Thymus (tissue), 14 donors: ENCODE results near the gene SIL1. TPM values are rescaled to one million over a fixed set of nuclear protein-coding genes. Genes with fewer than 3 reads are reported as not detected.

Experiments used
- DNase-seq, 9 donors: peaks; one replicate each; pipeline ENCODE4 v3.0.0-alpha.2; 2013; ENCODE audit warnings: low spot score in 9 of 9, low read depth in 6 of 9, missing footprints in 1 of 9
- H3K27ac ChIP-seq, 2 donors: one replicate each; pipeline ENCODE4 v1.5.1; 2013; ENCODE audit warnings: control low read depth in 1 of 2, low read depth in 1 of 2, low read length in 1 of 2, mild to moderate bottlenecking in 1 of 2, moderate library complexity in 1 of 2
- H3K27me3 ChIP-seq, 2 donors: one replicate each; pipeline ENCODE4 v1.5.1; 2013; ENCODE audit warnings: low read length in 1 of 2; ENCODE audit not compliant: control insufficient read depth in 2 of 2, insufficient read depth in 1 of 2
- H3K36me3 ChIP-seq, 2 donors: one replicate each; pipeline ENCODE4 v1.5.1; 2013; ENCODE audit warnings: low read length in 1 of 2, mild to moderate bottlenecking in 1 of 2, moderate library complexity in 1 of 2; ENCODE audit not compliant: control insufficient read depth in 2 of 2, insufficient read depth in 2 of 2
- H3K4me1 ChIP-seq, 2 donors: one replicate each; pipeline ENCODE4 v1.5.1; 2013; ENCODE audit warnings: low read length in 2 of 2; ENCODE audit not compliant: control insufficient read depth in 2 of 2, insufficient read depth in 2 of 2
- H3K4me3 ChIP-seq, 2 donors: one replicate each; pipeline ENCODE4 v1.5.1; 2013; ENCODE audit warnings: low read length in 2 of 2, control low read depth in 1 of 2, mild to moderate bottlenecking in 1 of 2
- H3K9me3 ChIP-seq, 2 donors: one replicate each; pipeline ENCODE4 v1.5.1; 2013; ENCODE audit warnings: low read length in 1 of 2, mild to moderate bottlenecking in 1 of 2; ENCODE audit not compliant: control insufficient read depth in 2 of 2, insufficient read depth in 1 of 2
- WGBS: extraction: QIAGEN DNeasy Blood & Tissue Kit; methylation state at CpG from one replicate; pipeline ENCODE4 v1.1.7; 2013; 5-methylcytosine and 5-hydroxymethylcytosine counted together
- long read RNA-seq, 10 donors: transcript quantifications; one replicate each; lab custom pipeline, GENCODE V29; 2026
- polyA plus RNA-seq: library from polyadenylated mRNA; stranded (reverse); fragments of 200-250 nt; gene quantifications from one replicate; pipeline ENCODE4 v1.2.3, GENCODE V29; 2013
- total RNA-seq: library from RNA; stranded (reverse); fragments of 120-200 nt; gene quantifications from one replicate; pipeline ENCODE4 v1.2.4, GENCODE V29; 2013
- donor health status: healthy.

The SIL1 gene
- total RNA-seq = 17.0 TPM
- polyA plus RNA-seq = 30.2 TPM
- long read RNA-seq, donor 1, partial matches to known transcripts = 31 of 36 reads
- long read RNA-seq, donor 1, other reads (novel, unspliced or antisense) = 5 of 36 reads
- long read RNA-seq, donor 2 = 0 reads
- long read RNA-seq, donor 3, transcript SIL1-202 (10 exons, 1,923 nt) = major isoform, 7 of 1,782 reads
- long read RNA-seq, donor 3, partial matches to known transcripts = 1,711 of 1,782 reads
- long read RNA-seq, donor 3, other reads (novel, unspliced or antisense) = 63 of 1,782 reads
- long read RNA-seq, donor 4, partial matches to known transcripts = 0 of 1 reads
- long read RNA-seq, donor 4, other reads (novel, unspliced or antisense) = 0 of 1 reads
- long read RNA-seq, donor 5, transcript SIL1-202 (10 exons, 1,923 nt) = major isoform, 12 of 1,394 reads
- long read RNA-seq, donor 5, partial matches to known transcripts = 1,322 of 1,394 reads
- long read RNA-seq, donor 5, other reads (novel, unspliced or antisense) = 59 of 1,394 reads
- long read RNA-seq, donor 6, partial matches to known transcripts = 442 of 499 reads
- long read RNA-seq, donor 6, other reads (novel, unspliced or antisense) = 53 of 499 reads
- long read RNA-seq, donor 7, transcript SIL1-202 (10 exons, 1,923 nt) = major isoform, 5 of 1,040 reads
- long read RNA-seq, donor 7, partial matches to known transcripts = 530 of 1,040 reads
- long read RNA-seq, donor 7, other reads (novel, unspliced or antisense) = 505 of 1,040 reads
- long read RNA-seq, donor 8, partial matches to known transcripts = 104 of 106 reads
- long read RNA-seq, donor 8, other reads (novel, unspliced or antisense) = 0 of 106 reads
- long read RNA-seq, donor 9, transcript SIL1-202 (10 exons, 1,923 nt) = major isoform, 5 of 5 reads
- long read RNA-seq, donor 9, partial matches to known transcripts = 0 of 5 reads
- long read RNA-seq, donor 9, other reads (novel, unspliced or antisense) = 0 of 5 reads
- long read RNA-seq, donor 10, partial matches to known transcripts = 0 of 1 reads
- long read RNA-seq, donor 10, other reads (novel, unspliced or antisense) = 0 of 1 reads

- no peaks in the 10 kb centered on the region for H3K36me3 ChIP-seq
- H3K9me3 ChIP-seq = no peaks in the 10 kb centered on the region
- no peaks in the 10 kb centered on the region for H3K27me3 ChIP-seq
- peak; percentile 68 to 97 (median 93) for DNase-seq
- peaks cover 0 to 9% of the 10 kb centered on the region in 2 donors for H3K4me1 ChIP-seq
- peak within 1 kb of the TSS; percentile 61 to 92 for H3K4me3 ChIP-seq
- 4% methylated on average over 61 of the region's 61 CpGs for WGBS
- peak within 1 kb of the TSS; percentile 69 to 83 for H3K27ac ChIP-seq
Observed at GRCh38 chr5:139197710-139198669, at the start of gene SIL1. Gene SIL1 (minus strand): TSS chr5:139198368. CDS start chr5:139127843, 70,525 bp downstream.

- H3K9me3 ChIP-seq = no peaks in the 10 kb centered on the region
- no peaks in the 10 kb centered on the region for H3K27me3 ChIP-seq
- WGBS = 18% methylated on average over 4 of the region's 4 CpGs
- DNase-seq = peak in 1 of 9 donors; percentile 34
- no peaks in the 10 kb centered on the region for H3K36me3 ChIP-seq
- H3K4me1 ChIP-seq = peaks cover 0 to 22% of the 10 kb centered on the region in 2 donors
- no peak overlapping the region for H3K27ac ChIP-seq
- H3K4me3 ChIP-seq = no peak overlapping the region
Observed at GRCh38 chr5:139246394-139246793, 48.2 kb upstream of the SIL1 start.

GRCh38 chr5:139245637-139246339, 47.6 kb upstream of the SIL1 start:
- H3K27ac ChIP-seq = no peak overlapping the region
- no peaks in the 10 kb centered on the region for H3K36me3 ChIP-seq
- H3K27me3 ChIP-seq = no peaks in the 10 kb centered on the region
- no peaks in the 10 kb centered on the region for H3K9me3 ChIP-seq
- DNase-seq = no peak
- H3K4me3 ChIP-seq = no peak overlapping the region
- H3K4me1 ChIP-seq = peaks cover 0 to 20% of the 10 kb centered on the region in 2 donors

DNA sequence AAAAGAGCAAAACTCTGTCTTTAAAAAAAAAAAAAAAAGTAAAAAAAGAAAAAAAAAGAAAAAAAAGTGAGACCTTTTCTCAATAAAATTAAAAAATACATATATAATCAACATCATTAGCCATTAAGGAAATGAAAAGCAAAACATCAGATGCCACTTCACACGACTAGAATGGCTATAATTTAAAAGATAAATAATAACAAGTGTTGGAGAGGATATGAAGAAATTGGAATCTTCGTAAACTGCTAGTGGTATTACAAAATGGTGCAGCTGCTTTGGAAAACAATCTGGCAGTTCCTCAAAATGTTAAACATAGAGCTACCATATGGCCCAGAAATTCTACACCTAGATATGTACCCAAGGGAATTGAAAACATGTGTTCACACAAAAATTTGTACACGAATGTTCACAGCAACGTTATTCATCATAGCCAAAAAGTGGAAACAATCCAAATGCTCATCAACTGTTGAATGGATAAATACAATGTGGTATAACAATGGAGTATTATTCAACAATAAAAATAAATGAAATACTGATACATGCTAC, 45.3 kb upstream of the SIL1 start:
- no peaks in the 10 kb centered on the region for H3K27me3 ChIP-seq
- H3K36me3 ChIP-seq = no peaks in the 10 kb centered on the region
- H3K27ac ChIP-seq = no peak overlapping the region
- peaks cover 0 to 20% of the 10 kb centered on the region in 2 donors for H3K4me1 ChIP-seq
- DNase-seq = no peak
- no peaks in the 10 kb centered on the region for H3K9me3 ChIP-seq
- 94% methylated on average over 4 of the region's 4 CpGs for WGBS
- no peak overlapping the region for H3K4me3 ChIP-seq

DNA sequence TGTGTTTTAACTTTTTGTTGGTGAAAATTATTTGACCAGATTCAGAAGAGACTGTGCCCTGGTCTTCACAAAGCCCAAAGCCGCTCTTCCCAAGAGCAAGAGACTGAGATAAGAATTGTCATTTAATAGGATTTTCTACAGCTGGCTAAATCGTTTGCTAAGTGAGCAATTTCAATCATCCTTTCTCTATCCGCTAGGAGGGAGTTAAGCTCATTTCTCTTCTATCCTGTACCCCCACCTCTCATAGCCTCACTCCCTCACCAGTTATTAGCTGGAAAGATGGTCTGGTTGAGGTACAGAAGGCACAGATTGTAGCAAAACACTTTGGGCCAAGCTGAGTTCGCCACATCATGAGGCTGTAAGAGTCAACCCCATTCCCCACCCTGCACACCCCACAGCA, 43.0 kb upstream of the SIL1 start:
- H3K4me3 ChIP-seq = no peak overlapping the region
- H3K9me3 ChIP-seq = no peaks in the 10 kb centered on the region
- no peaks in the 10 kb centered on the region for H3K27me3 ChIP-seq
- H3K27ac ChIP-seq = no peak overlapping the region
- WGBS = over 99% methylated on average over 4 of the region's 4 CpGs
- peaks cover 0 to 4% of the 10 kb centered on the region in 2 donors for H3K4me1 ChIP-seq
- no peaks in the 10 kb centered on the region for H3K36me3 ChIP-seq
- no peak for DNase-seq

DNA sequence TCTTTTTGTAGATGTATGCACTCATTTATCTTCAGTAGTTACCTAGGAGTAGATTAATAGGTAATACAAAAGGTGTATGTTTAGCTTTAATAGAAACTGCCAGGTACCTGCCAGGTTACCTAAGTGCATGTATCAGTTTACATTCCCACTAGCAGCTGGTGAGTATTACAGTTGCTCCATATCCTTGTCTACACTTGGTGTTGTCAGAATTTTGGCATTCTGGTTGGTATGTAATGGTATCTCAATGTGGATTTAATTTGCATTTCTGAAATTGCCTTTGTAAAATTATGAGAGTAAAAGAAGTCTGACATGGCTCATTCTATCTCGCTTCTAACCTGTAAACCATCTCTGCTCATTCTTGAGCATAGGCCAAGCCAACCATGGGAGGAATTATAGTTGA, 38.3 kb upstream of the SIL1 start:
- DNase-seq = no peak
- Histone ChIP-seq H3K36me3 (no peaks in the 10 kb centered on the region), H3K4me1 (no peaks in the 10 kb centered on the region), H3K9me3 (no peaks in the 10 kb centered on the region), H3K27ac (no peak overlapping the region), H3K4me3 (no peak overlapping the region), H3K27me3 (no peaks in the 10 kb centered on the region)
- 97% methylated on average over 1 of the region's 1 CpG for WGBS

- H3K27ac ChIP-seq = no peak overlapping the region
- DNase-seq = no peak
- no peak overlapping the region for H3K4me3 ChIP-seq
- no peaks in the 10 kb centered on the region for H3K27me3 ChIP-seq
- no peaks in the 10 kb centered on the region for H3K9me3 ChIP-seq
- H3K36me3 ChIP-seq = no peaks in the 10 kb centered on the region
- H3K4me1 ChIP-seq = no peaks in the 10 kb centered on the region
- 92% methylated on average over 4 of the region's 6 CpGs for WGBS
Observed at GRCh38 chr5:139232147-139232724, 34.1 kb upstream of the SIL1 start.
